ENCODE results near the gene GNA12. TPM values are rescaled to one million over a fixed set of nuclear protein-coding genes. Genes with fewer than 3 reads are reported as not detected.

Gene GNA12
- total and polyA plus RNA-seq, 9 of the 15 experiments (the other 6 are each of a cell fraction or from before 2014, with no cell fraction given): 0.65 to 32.7 (median 9.6) TPM

- TF ChIP-seq, protein P1, sequence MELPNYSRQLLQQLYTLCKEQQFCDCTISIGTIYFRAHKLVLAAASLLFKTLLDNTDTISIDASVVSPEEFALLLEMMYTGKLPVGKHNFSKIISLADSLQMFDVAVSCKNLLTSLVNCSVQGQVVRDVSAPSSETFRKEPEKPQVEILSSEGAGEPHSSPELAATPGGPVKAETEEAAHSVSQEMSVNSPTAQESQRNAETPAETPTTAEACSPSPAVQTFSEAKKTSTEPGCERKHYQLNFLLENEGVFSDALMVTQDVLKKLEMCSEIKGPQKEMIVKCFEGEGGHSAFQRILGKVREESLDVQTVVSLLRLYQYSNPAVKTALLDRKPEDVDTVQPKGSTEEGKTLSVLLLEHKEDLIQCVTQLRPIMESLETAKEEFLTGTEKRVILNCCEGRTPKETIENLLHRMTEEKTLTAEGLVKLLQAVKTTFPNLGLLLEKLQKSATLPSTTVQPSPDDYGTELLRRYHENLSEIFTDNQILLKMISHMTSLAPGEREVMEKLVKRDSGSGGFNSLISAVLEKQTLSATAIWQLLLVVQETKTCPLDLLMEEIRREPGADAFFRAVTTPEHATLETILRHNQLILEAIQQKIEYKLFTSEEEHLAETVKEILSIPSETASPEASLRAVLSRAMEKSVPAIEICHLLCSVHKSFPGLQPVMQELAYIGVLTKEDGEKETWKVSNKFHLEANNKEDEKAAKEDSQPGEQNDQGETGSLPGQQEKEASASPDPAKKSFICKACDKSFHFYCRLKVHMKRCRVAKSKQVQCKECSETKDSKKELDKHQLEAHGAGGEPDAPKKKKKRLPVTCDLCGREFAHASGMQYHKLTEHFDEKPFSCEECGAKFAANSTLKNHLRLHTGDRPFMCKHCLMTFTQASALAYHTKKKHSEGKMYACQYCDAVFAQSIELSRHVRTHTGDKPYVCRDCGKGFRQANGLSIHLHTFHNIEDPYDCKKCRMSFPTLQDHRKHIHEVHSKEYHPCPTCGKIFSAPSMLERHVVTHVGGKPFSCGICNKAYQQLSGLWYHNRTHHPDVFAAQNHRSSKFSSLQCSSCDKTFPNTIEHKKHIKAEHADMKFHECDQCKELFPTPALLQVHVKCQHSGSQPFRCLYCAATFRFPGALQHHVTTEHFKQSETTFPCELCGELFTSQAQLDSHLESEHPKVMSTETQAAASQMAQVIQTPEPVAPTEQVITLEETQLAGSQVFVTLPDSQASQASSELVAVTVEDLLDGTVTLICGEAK (IDR thresholded peaks at IDR 0.05): no peak
- TF ChIP-seq, protein P1 (CRISPR knock-in tag; IDR thresholded peaks at IDR 0.05): no peak
- TF ChIP-seq NRF1 (conservative IDR thresholded peaks at IDR 0.05 in 1 of 2, IDR thresholded peaks at IDR 0.05 in 1 of 2) (peak; percentile 68 to 72), RUNX1 (IDR thresholded peaks at IDR 0.05; ENCODE audit: low read depth) (no peak), CHD2 (IDR thresholded peaks at IDR 0.05; ENCODE audit: low read depth, low read length) (0 out of 2 replicates have a peak, but pooled peaks have one; percentile 9), TRIM24 (IDR thresholded peaks at IDR 0.05) (no peak), SRSF7 (optimal IDR thresholded peaks at IDR 0.05; ENCODE audit: low read depth, low read length) (no peak), CAMTA2 (CRISPR knock-in tag; conservative IDR thresholded peaks at IDR 0.05) (no peak), CBFA2T2 (conservative IDR thresholded peaks at IDR 0.05) (no peak), FIP1L1 (IDR thresholded peaks at IDR 0.05; ENCODE audit: low read depth, low read length, poor library complexity, severe bottlenecking) (peak; percentile 47), RCOR1 (IDR thresholded peaks at IDR 0.05; ENCODE audit: borderline replicate concordance in 1 of 2, low read depth in 2 of 2, low read length in 2 of 2) (peak in 1 of 2 experiments; percentile 56; a peak in 2 of 4 replicates)
- TF ChIP-seq, protein P2, sequence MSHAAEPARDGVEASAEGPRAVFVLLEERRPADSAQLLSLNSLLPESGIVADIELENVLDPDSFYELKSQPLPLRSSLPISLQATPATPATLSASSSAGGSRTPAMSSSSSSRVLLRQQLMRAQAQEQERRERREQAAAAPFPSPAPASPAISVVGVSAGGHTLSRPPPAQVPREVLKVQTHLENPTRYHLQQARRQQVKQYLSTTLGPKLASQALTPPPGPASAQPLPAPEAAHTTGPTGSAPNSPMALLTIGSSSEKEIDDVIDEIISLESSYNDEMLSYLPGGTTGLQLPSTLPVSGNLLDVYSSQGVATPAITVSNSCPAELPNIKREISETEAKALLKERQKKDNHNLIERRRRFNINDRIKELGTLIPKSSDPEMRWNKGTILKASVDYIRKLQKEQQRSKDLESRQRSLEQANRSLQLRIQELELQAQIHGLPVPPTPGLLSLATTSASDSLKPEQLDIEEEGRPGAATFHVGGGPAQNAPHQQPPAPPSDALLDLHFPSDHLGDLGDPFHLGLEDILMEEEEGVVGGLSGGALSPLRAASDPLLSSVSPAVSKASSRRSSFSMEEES (CRISPR knock-in tag; IDR thresholded peaks at IDR 0.05): peak; percentile 63
- TF ChIP-seq, protein P3, sequence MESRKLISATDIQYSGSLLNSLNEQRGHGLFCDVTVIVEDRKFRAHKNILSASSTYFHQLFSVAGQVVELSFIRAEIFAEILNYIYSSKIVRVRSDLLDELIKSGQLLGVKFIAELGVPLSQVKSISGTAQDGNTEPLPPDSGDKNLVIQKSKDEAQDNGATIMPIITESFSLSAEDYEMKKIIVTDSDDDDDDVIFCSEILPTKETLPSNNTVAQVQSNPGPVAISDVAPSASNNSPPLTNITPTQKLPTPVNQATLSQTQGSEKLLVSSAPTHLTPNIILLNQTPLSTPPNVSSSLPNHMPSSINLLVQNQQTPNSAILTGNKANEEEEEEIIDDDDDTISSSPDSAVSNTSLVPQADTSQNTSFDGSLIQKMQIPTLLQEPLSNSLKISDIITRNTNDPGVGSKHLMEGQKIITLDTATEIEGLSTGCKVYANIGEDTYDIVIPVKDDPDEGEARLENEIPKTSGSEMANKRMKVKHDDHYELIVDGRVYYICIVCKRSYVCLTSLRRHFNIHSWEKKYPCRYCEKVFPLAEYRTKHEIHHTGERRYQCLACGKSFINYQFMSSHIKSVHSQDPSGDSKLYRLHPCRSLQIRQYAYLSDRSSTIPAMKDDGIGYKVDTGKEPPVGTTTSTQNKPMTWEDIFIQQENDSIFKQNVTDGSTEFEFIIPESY (CRISPR knock-in tag; IDR thresholded peaks at IDR 0.05): peak; percentile 38; the same call in 1 of the 2 replicates
These were observed 134.4 kb downstream of the GNA12 start (continued) for GRCh38 chr7:2709553-2710285.

All from K562 (cell line).